Measurements from ENCODE around the gene ADAM15. TPM values are rescaled to one million over a fixed set of nuclear protein-coding genes. Genes with fewer than 3 reads are reported as not detected.
A peak's percentile ranks its signal among the peaks of the same experiment; 100 is the strongest.

Gene ADAM15
- polyA plus RNA-seq, 4 donors, result 37.6 to 53.1 (median 46.2) TPM

DNA sequence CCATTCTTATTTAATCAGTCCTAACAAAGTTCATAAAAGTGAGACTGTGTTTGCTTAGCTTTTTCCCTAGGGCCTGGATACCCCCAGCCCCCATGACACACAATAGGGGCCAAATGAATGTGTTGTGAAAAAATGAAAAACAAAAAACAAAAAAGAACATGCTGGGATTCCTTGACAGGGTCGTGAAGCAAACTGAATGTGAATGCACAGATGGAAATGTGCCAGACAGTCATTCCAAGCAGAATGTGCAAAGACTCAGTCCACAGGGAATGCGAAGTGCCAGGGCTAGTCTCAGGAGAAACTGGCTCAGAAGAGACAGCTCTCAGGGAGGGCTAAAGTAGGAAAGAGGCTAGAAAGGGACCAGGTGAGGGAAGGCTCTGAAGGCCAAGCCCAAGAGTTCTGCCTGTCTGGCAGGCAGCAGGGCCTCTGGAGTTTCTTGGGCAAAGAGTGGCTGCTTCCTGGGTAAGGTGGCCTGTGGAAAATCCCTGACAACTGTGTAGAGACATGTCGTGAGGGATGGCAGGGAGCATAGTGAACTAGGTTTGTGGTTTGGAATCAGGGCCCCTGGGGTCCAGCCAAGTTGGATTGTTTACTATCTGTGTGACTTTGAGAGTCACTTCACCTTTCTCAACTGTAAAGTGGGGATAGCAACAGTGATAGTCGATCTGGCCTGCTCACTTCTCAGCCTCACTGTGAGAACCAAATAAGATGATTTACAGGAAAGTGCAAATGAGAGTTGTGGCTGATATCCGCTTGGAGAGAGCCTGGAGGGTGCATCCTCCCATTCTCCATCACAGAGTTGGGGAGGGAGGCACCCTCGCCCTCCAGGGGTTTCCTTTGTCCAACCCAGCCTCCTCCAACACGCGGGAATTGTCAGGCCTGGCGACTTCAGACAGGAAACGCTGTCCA is 1.2 kb upstream of the ADAM15 start:
- DNase-seq (ENCODE audit: low read depth in 4 of 4, low spot score in 3 of 4), result no peak

GRCh38 chr1:155051342-155051776 is 243 bp downstream of the ADAM15 start:
- no peak for DNase-seq (ENCODE audit: low read depth in 4 of 4, low spot score in 3 of 4)

- DNase-seq (ENCODE audit: low read depth in 4 of 4, low spot score in 3 of 4), result no peak
These were observed 772 bp downstream of the ADAM15 start for GRCh38 chr1:155051777-155052398.

DNA sequence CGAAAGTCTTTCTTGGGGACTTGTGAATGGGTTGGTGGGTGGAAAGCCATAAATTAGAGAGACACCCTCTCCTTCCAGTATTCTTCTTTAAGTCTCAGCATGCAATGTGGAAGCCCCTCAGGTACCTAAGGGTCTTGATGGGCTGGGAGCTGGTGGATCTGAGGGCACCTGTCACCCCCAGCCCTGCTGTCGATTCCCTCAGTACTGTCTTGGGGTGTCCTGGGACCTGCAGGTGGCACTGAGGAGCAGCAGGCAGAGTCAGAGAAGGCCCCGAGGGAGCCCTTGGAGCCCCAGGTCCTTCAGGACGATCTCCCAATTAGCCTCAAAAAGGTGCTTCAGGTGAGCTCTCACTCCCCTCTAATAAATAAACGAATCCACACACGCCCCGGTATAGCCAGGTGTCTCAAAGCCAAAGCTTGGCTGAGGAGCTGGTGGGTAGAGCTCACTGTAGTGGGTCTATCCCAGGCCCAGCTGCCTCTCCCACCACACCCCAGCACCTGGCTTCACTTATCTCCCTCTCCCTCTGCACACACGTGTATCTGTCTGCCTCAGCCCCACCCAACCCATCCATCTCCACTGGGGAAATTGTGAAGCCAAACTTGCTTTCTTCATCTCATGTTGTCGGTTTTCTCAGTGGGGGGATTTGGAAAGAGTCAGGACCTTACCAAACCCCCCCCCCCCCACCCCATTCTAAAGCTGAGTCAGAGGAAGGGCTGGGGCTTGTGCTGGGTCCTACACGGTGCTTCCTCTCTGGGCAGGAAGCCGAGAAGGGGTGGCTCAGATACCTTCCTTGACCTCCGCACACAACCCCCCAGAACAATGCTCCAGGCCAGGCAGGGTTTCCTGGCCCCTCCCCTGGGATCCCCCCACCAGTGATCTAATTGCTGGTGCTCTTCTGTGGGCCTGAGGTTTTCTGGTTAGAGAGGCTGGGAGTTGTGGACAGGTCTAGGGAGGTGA is 1.6 kb downstream of the ADAM15 start:
- DNase-seq (ENCODE audit: low read depth in 4 of 4, low spot score in 3 of 4), result no peak

GRCh38 chr1:155053531-155054105 is 2.5 kb downstream of the ADAM15 start:
- no peak for DNase-seq (ENCODE audit: low read depth in 4 of 4, low spot score in 3 of 4)

GRCh38 chr1:155057104-155057503 is 6.0 kb downstream of the ADAM15 start:
- no peak for DNase-seq (ENCODE audit: low read depth in 4 of 4, low spot score in 3 of 4)

- no peak for DNase-seq (ENCODE audit: low read depth in 4 of 4, low spot score in 3 of 4)
These were observed 6.7 kb downstream of the ADAM15 start for GRCh38 chr1:155057788-155058211.

DNA sequence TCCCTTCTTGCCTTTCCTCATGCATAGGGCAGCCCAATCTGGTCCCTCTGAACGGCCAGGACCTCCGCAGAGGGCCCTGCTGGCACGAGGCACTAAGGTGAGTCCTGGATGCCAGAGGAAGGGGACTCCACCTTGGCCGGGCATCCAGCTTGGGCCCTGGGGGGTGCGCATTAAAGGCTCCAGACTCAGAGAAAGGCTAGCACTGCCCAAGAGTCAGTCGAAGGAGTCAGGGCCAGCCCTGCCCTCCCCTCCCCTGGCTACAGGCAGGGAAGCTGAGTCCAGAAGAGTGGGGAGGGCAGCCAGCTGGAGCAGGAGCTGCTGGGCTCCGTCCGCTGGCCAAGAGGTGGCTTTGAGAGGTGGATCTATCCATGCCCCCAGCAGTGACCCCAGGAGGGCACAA is 9.6 kb downstream of the ADAM15 start:
- DNase-seq (ENCODE audit: low read depth in 4 of 4, low spot score in 3 of 4), result no peak

DNA sequence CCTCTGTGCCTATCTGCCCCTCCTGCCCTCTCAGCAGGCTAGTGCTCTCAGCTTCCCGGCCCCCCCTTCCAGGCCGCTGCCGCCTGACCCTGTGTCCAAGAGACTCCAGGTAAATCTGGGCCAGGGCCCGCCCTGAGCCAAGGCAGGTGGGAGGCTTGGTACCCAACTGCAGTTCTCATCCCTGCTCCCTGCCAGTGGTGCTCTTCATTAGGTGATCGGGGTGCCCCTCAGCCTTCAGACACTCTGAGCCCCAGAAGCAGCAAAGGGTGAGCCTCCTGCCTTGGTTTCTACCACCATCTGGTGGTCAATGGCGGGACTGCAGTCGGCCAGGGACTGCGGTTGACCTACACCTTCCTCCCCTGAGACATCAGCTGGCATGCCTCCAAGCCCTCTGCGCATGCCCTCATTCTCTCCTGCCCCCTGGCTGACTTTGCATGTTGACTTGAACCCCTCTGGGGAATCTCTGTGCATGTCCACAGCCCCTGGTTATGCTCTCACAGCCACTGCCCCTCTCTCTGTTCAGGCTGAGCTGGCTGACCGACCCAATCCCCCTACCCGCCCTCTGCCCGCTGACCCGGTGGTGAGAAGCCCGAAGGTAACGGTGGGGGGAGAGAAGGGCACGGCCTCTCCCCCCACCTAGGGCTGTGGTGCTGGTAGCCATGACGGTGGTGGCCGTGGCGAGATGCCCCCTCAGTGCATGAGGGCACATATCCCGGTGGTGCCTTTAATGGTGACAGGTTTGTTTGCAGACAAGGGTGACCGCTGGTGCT is 10.4 kb downstream of the ADAM15 start:
- no peak for DNase-seq (ENCODE audit: low read depth in 4 of 4, low spot score in 3 of 4)

DNA sequence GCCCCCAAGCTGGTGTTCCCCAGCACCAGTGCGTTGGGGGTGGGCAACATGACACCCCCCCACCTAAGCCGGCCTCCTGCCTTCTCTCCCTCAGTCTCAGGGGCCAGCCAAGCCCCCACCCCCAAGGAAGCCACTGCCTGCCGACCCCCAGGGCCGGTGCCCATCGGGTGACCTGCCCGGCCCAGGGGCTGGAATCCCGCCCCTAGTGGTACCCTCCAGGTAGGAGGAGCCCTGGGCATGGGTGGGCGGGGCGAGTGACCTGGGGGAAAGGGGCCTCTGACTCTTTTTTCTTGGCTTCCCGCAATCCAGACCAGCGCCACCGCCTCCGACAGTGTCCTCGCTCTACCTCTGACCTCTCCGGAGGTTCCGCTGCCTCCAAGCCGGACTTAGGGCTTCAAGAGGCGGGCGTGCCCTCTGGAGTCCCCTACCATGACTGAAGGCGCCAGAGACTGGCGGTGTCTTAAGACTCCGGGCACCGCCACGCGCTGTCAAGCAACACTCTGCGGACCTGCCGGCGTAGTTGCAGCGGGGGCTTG is 11.1 kb downstream of the ADAM15 start:
- no peak for DNase-seq (ENCODE audit: low read depth in 4 of 4, low spot score in 3 of 4)

DNA sequence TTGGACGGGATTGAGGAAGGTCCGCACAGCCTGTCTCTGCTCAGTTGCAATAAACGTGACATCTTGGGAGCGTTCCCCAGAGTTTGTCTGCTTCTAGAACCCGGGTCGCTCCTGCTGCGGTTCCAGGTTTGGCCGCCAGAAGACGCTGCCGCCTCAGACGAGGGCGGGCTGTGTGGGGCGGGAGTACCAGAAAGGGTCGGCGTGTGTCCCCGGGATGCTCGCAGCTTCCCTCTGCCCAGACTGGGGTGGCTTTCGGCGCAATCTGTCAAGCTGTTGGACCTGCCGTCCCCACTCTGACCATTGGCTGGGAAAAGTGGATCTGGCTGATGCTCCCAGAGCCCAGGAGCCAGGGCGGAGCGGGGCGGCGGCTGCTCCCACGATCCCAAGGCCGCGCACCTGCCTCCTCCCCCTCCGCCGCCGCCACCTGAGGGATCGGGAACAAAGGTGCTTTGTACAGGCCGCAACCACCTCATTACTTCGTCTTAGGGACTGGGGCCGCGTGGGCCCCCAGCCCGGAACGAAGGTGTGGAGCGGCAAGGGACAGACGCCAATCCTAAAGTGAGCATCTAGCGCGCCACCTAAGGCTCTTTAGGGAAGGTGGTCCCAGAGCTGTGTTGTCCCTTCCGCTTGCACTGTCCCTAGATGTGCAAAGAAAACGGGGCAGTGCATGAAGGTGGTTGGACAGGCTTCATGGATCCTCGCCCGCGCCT is 11.7 kb downstream of the ADAM15 start:
- DNase-seq (ENCODE audit: low read depth in 4 of 4, low spot score in 3 of 4), result no peak

GRCh38 chr1:155063550-155064110 is 12.5 kb downstream of the ADAM15 start, which contains the start of gene EFNA4:
TSS of gene EFNA4 (plus strand) at chr1:155063740. CDS start at chr1:155063824, 84 bp downstream.
- DNase-seq (ENCODE audit: low read depth in 4 of 4, low spot score in 3 of 4), result peak in 2 of 4 donors; percentile 75 to 84

- no peak for DNase-seq (ENCODE audit: low read depth in 4 of 4, low spot score in 3 of 4)
These were observed 13.2 kb downstream of the ADAM15 start for GRCh38 chr1:155064111-155064831.

DNA sequence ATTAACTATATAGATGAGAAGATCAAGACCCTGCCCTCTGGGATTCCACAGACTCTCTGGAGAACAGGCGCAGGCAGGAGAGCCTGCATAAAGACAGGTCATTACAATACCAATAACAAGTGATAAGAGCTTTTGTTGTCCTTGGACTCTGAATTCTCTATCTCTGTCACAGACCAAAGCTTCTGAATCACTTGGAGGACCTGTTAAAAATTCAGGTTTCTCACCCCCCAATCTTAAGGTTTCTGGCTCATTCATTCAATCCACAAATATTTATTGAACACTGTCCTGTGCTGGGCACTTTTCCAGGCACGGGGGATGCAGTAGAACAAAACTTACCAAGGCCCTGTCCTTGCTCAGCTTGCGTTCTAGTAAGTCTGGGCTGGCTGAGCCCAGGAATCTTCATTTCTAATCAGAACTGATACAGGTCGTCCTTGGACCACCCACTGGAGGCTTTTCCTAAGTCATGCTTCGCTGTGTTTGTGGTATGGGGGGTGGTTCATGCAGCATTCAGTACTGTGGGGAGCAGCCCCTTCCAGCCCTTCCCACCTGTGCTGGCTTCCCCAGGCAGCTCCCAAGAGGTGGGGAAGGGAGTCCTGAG is 13.8 kb downstream of the ADAM15 start:
- no peak for DNase-seq (ENCODE audit: low read depth in 4 of 4, low spot score in 3 of 4)

DNA sequence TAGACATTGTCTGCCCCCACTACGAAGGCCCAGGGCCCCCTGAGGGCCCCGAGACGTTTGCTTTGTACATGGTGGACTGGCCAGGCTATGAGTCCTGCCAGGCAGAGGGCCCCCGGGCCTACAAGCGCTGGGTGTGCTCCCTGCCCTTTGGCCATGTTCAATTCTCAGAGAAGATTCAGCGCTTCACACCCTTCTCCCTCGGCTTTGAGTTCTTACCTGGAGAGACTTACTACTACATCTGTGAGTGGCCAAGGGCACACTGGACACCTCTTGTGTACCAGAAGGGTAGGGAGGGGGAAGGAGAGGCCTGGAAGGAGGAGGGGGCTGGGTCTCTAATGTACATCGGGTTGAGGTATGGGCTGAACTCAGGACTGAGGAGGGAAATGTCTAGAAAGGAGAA is 15.7 kb downstream of the ADAM15 start:
- DNase-seq (ENCODE audit: low read depth in 4 of 4, low spot score in 3 of 4), result no peak

- DNase-seq (ENCODE audit: low read depth in 4 of 4, low spot score in 3 of 4), result no peak
These were observed 17.5 kb downstream of the ADAM15 start for GRCh38 chr1:155068599-155068998.

DNA sequence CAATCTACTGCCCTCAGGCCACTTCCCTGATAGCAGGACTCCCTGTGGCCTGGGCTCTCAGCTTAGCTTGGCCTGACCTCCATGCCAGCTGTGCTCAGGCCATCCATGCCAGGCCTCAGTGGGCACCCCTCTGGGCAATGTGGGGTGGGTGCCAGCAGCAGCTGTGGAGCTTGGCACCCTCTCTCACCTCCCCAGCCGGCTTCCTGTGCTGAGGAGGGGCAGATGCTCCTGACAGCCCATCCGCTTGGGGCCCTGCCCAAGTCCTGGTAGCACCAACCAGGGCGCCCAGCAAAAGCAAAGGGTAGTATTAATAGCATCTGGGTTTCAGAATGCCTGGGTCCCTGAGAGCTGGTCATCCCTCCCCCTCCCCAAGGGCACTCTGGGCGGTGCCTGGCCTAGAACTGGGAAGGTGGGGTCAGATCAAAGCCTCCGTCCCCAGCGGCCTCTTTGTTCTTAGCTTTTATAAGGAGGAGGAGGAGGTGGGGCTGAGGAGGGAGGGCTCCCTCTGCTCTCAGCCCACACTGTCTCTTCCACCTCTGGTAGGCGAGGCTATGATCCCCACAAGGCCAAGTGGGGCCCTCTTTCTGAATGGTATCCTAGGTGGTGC is 18.5 kb downstream of the ADAM15 start:
- no peak for DNase-seq (ENCODE audit: low read depth in 4 of 4, low spot score in 3 of 4)
